H7 (cell line): Measurements from ENCODE around the gene LMAN2. TPM values are rescaled to one million over a fixed set of nuclear protein-coding genes. Genes with fewer than 3 reads are reported as not detected.
"Not testable (repeated sequence)": the region's sequence is repeated elsewhere in the genome, so short reads cannot be mapped to it uniquely, and the experiment has no call there.

Experiments used
- DNase-seq: peaks from one replicate; pipeline ENCODE4 v3.0.0; 2012
- H3K27me3 ChIP-seq: 2 replicates; pipeline ENCODE4 v1.6.0; 2011; ENCODE audit warnings: mild to moderate bottlenecking, low read length; ENCODE audit not compliant: control insufficient read depth, insufficient read depth
- H3K36me3 ChIP-seq: replicated peaks from 2 replicates; pipeline ENCODE4 v1.5.1; 2011; ENCODE audit warnings: low read length; ENCODE audit not compliant: control insufficient read depth, insufficient read depth
- H3K4me3 ChIP-seq: 2 replicates; pipeline ENCODE4 v1.5.1; 2011; ENCODE audit warnings: low read depth, mild to moderate bottlenecking, control low read depth, low read length, moderate library complexity; ENCODE audit not compliant: insufficient read depth
- total RNA-seq: library from RNA; depleted of rRNA; stranded (reverse); fragments of >200 nt; shearing (Covaris generic); gene quantifications from 2 replicates; pipeline ENCODE4 v1.2.3, GENCODE V29; 2014

LMAN2 gene
- total RNA-seq, 1 experiment from 2014 or later: 221 TPM

- Histone ChIP-seq H3K4me3 (no peak overlapping the region), H3K27me3 (no peaks in the 10 kb centered on the region), H3K36me3 (peaks cover 7% of the 10 kb centered on the region)
- no peak for DNase-seq
These were observed 1.6 kb upstream of the LMAN2 start for GRCh38 chr5:177353093-177353492.

DNA sequence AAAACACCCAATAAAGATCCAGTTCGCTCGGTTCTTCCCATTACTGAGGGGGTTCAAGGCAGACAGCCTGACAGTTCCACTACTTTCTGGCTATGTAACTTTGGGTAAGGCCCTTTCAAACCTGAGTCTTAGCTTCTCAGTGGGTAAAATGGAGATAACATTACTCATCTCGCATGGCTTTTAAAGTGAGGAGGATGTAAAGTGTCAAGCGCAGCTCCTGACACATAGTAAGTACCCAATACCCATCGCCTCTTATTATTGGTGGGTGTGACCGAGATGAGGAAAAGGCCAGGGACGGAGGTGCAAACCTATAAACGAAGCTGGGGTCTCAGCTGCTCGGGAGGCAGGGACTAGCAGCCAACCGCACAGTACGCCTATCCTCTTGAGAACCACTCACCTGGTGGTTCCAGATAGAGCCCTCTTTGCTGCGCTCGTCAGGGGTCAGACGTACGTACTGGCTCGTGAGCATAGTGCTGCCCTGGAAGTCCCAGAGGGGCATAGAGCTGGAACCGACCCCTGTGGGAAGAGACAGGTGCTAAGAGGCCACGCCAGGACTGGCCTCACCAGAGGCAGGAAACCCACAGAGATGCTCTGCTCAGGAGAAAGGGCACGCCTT, 584 bp downstream of the LMAN2 start:
- Histone ChIP-seq H3K4me3 (peak overlapping the region; percentile 75), H3K36me3 (peaks cover 7% of the 10 kb centered on the region), H3K27me3 (no peaks in the 10 kb centered on the region)
- no peak for DNase-seq

GRCh38 chr5:177349762-177350161, 1.7 kb downstream of the LMAN2 start:
- no peaks in the 10 kb centered on the region for H3K27me3 ChIP-seq
- H3K4me3 ChIP-seq: no peak overlapping the region
- DNase-seq: no peak
- H3K36me3 ChIP-seq: peaks cover 7% of the 10 kb centered on the region

DNA sequence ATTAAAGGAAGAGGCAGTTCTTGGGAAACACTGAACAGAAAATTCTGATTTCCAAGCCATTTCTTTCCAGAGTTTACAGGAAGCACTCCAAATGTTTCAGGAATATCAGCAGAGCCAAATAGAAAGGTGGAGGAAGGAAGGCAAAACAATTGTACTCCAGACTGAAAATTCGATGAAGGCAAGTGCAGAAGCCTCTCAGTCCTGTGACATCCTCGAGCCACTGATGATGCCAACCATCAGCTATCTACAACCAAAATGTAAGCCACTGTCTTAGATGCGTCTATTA, 2.2 kb downstream of the LMAN2 start:
- H3K4me3 ChIP-seq: no peak overlapping the region
- peaks cover 7% of the 10 kb centered on the region for H3K36me3 ChIP-seq
- no peak for DNase-seq
- no peaks in the 10 kb centered on the region for H3K27me3 ChIP-seq

DNA sequence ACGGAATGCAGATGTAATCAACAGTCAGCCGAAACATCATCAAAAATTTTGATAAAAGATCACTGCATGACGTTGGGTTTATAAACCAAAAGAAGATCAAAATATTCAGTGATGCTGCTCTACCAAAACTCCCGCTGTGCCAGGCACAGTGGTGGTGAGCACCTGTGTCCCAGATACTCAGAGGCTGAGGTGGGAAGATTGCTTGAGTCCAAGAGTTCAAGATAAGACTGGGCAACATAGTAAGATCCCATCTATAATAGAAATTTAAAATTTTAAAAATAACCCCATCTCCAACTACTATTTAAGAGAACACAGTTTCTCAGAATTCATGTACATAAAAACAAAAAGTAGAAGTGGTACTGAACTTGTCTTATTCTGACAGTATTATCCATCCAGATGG, 3.8 kb downstream of the LMAN2 start:
- no peak for DNase-seq
- Histone ChIP-seq H3K4me3 (no peak overlapping the region), H3K27me3 (no peaks in the 10 kb centered on the region), H3K36me3 (peaks cover 7% of the 10 kb centered on the region)

DNA sequence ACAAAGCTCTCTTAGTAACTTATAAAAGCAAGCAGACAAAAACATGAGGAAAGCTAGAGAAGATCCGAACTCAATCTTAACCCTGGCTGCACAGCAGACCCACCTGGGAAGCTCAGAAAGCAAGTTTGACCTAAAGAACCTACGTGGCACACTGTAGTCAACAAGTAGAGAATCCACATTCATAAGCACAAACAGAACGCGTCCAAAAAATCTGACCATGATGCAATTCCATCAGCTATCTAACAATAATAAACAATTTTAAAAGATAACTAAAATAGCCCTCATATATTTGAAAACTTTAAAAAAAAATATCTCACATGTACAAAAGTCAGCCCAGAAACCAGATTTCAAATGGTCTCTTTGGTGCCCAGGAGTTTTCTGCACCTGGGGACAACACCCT, 4.6 kb downstream of the LMAN2 start:
- no peaks in the 10 kb centered on the region for H3K27me3 ChIP-seq

DNA sequence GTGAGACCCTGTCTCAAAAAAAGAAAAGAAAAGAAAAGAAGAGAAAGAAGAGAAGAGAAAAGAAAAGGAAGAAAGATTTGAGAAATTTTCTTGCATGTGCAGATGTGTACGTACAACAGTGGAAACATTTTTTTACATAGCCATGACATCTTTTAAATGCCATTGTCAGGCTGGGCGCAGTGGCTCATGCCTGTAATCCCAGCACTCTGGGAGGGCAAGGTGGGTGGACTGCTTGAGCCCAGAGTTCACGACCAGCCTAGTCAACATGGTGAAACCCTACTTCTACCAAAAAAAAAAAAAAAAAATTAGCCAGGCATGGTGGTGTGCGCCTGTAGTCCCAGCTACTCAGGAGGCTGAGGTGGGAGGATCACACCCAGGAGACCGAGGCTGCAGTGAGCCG, 6.6 kb downstream of the LMAN2 start:
- no peaks in the 10 kb centered on the region for H3K27me3 ChIP-seq
- H3K36me3 ChIP-seq: peaks cover 6% of the 10 kb centered on the region
- no peak overlapping the region for H3K4me3 ChIP-seq
- no peak for DNase-seq

More for the DNA sequence above, 4.6 kb downstream of the LMAN2 start:
- no peak for DNase-seq
- H3K36me3 ChIP-seq: peaks cover 7% of the 10 kb centered on the region
- H3K4me3 ChIP-seq: no peak overlapping the region

DNA sequence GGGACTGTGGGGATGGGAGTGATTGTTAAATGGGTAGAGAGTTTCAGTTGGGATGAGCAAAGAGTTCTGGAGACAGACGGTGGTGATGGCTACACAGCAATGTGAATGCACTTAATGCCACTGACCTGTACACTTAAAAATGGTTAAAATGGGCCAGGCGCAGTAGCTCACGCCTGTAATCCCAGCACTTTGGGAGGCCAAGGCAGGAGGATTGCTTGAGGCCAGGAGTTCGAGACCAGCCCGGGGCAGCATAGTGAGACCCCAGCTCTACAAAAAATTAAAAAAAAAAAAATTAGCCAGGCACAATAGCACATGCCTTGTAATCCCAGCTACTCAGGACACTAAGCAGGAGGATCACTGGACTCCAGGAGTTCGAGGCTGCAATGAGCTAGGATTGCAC, 7.7 kb downstream of the LMAN2 start:
- Histone ChIP-seq H3K36me3 (0 out of 2 replicates have a peak, but pooled peaks cover 1% of the 10 kb centered on the region), H3K27me3 (no peaks in the 10 kb centered on the region), H3K4me3 (no peak overlapping the region)
- DNase-seq: no peak

DNA sequence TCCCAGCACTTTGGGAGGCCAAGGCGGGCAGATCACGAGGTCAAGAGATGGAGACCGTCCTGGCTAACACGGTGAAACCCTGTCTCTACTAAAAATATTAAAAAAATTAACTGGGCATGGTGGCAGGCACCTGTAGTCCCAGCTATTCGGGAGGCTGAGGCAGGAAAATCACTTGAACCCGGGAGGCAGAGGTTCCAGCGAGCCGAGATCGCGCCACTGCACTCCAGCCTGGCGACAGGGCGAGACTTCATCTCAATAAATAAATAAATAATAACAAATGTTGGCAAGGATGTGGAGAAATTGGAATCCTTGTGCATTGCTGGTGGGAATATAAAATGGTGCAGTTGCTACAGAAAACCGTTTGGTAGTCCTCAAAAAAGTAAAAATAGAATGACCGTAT, 8.5 kb downstream of the LMAN2 start:
- not testable (repeated sequence) for H3K36me3 ChIP-seq, DNase-seq, H3K4me3 ChIP-seq, H3K27me3 ChIP-seq

GRCh38 chr5:177339107-177339638, 12.3 kb downstream of the LMAN2 start:
- Histone ChIP-seq H3K27me3 (no peaks in the 10 kb centered on the region), H3K4me3 (no peak overlapping the region)

GRCh38 chr5:177338251-177339106, 13.0 kb downstream of the LMAN2 start:
- Histone ChIP-seq H3K36me3 (peaks cover 20% of the 10 kb centered on the region), H3K4me3 (no peak overlapping the region), H3K27me3 (no peaks in the 10 kb centered on the region)
- no peak for DNase-seq

More at GRCh38 chr5:177339107-177339638, 12.3 kb downstream of the LMAN2 start:
- DNase-seq: peak; percentile 19
- H3K36me3 ChIP-seq: peaks cover 15% of the 10 kb centered on the region

GRCh38 chr5:177336603-177337494, 14.6 kb downstream of the LMAN2 start:
- Histone ChIP-seq H3K27me3 (no peaks in the 10 kb centered on the region), H3K4me3 (no peak overlapping the region), H3K36me3 (peaks cover 21% of the 10 kb centered on the region)
- no peak for DNase-seq

DNA sequence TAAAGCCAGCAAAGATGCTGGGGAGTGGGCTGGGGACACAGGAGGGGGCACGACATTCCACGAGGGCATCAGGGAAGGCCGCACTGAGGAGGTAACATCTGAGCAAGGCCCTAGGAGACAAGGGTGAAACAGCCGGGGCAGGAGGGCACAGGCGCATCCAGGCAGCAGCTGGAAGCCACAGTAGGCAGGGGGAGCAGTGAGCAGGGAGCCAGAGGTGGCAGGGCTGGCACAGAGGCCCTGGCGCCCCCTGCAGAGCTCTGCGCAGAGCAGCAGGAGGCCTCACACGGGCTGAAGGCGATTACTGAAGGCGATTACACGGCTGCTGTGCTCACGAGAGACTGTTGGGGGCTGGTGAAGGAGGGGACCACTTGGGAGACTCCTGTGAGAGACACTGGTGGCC, 15.4 kb downstream of the LMAN2 start:
- Histone ChIP-seq H3K4me3 (no peak overlapping the region), H3K27me3 (no peaks in the 10 kb centered on the region), H3K36me3 (peaks cover 20% of the 10 kb centered on the region)
- DNase-seq: peak; percentile 64

- no peaks in the 10 kb centered on the region for H3K27me3 ChIP-seq
- no peak for DNase-seq
- H3K4me3 ChIP-seq: no peak overlapping the region
- peaks cover 20% of the 10 kb centered on the region for H3K36me3 ChIP-seq
These were observed 15.8 kb downstream of the LMAN2 start for GRCh38 chr5:177335701-177336065.
